22Rv1 (cell line): Measurements from ENCODE around the gene TBX2.

Experiments
- CTCF ChIP-seq: fragments of 450-650 bp; IDR thresholded peaks from 2 replicates; pipeline ENCODE4 v1.5.1; 2017; ENCODE audit warnings: mild to moderate bottlenecking
- ZFX ChIP-seq: fragments of 450-650 bp; IDR thresholded peaks from 2 replicates; pipeline ENCODE4 v1.6.1; 2017; ENCODE audit warnings: antibody characterized with exemption, borderline replicate concordance

GRCh38 chr17:61443475-61443882 is 43.8 kb downstream of the TBX2 start:
- TF ChIP-seq CTCF (no peak), ZFX (no peak)
